NCI-H2196 (cell line): ENCODE results near the gene PTPRN2.
"Not testable (repeated sequence)": the region's sequence is repeated elsewhere in the genome, so short reads cannot be mapped to it uniquely, and the experiment has no call there.

Source experiments
- DNase-seq: peaks from one replicate; lab custom pipeline; 2025; ENCODE audit not compliant: unreplicated experiment; lab: John Stamatoyannopoulos, UW

The PTPRN2 gene

GRCh38 chr7:157595086-157595855, 992.4 kb downstream of the PTPRN2 start:
- no peak for DNase-seq

- no peak for DNase-seq
Observed at GRCh38 chr7:157594306-157594705, 993.3 kb downstream of the PTPRN2 start.

- no peak for DNase-seq
Observed at GRCh38 chr7:157593541-157593940, 994.1 kb downstream of the PTPRN2 start.

GRCh38 chr7:157592636-157593320, 994.8 kb downstream of the PTPRN2 start:
- not testable (repeated sequence) for DNase-seq

GRCh38 chr7:157590526-157590925, 997.1 kb downstream of the PTPRN2 start:
- DNase-seq = no peak

- DNase-seq = no peak
Observed at GRCh38 chr7:157589680-157590079, 997.9 kb downstream of the PTPRN2 start.

- no peak for DNase-seq
Observed at GRCh38 chr7:157587805-157588560, 999.6 kb downstream of the PTPRN2 start.

GRCh38 chr7:157587051-157587804, 1000.4 kb downstream of the PTPRN2 start:
- no peak for DNase-seq

- DNase-seq = no peak
Observed at GRCh38 chr7:157586426-157586955, 1001.1 kb downstream of the PTPRN2 start.

GRCh38 chr7:157585113-157585861, 1002.3 kb downstream of the PTPRN2 start:
- DNase-seq = no peak

- no peak for DNase-seq
Observed at GRCh38 chr7:157584420-157584819, 1003.2 kb downstream of the PTPRN2 start.

- DNase-seq = no peak
Observed at GRCh38 chr7:157581740-157582139, 1005.9 kb downstream of the PTPRN2 start.

GRCh38 chr7:157580324-157580723, 1007.3 kb downstream of the PTPRN2 start:
- DNase-seq = no peak

GRCh38 chr7:157579425-157579824, 1008.2 kb downstream of the PTPRN2 start:
- no peak for DNase-seq

GRCh38 chr7:157577796-157578339, 1009.8 kb downstream of the PTPRN2 start:
- no peak for DNase-seq

GRCh38 chr7:157577061-157577460, 1010.6 kb downstream of the PTPRN2 start:
- no peak for DNase-seq

GRCh38 chr7:157576415-157576814, 1011.2 kb downstream of the PTPRN2 start:
- peak; percentile 90 for DNase-seq

- no peak for DNase-seq
Observed at GRCh38 chr7:157575777-157576176, 1011.8 kb downstream of the PTPRN2 start.

- no peak for DNase-seq
Observed at GRCh38 chr7:157574914-157575586, 1012.6 kb downstream of the PTPRN2 start.
